Stimulated activated CD8-positive, alpha-beta memory T cell treated with anti-CD3 and anti-CD28 coated beads, Interleukin-7, amount 100 ng/mL, for 4 hours (primary cell): ENCODE measurements around the gene ELMO1.
A peak's percentile ranks its signal among the peaks of the same experiment; 100 is the strongest.

Source experiments
- DNase-seq, 2 donors: peaks; one replicate each; pipeline ENCODE4 v3.0.0-alpha.2; 2020; ENCODE audit warnings: low read depth in 2 of 2

ELMO1 gene

GRCh38 chr7:37346761-37347160 is 101.9 kb downstream of the ELMO1 start:
- DNase-seq, result no peak

GRCh38 chr7:37344886-37345579 is 103.6 kb downstream of the ELMO1 start:
- no peak for DNase-seq

GRCh38 chr7:37342688-37343471 is 105.8 kb downstream of the ELMO1 start:
- DNase-seq, result peak; percentile 53 to 56

- DNase-seq, result no peak
These were observed 106.4 kb downstream of the ELMO1 start for GRCh38 chr7:37342176-37342687.

GRCh38 chr7:37341033-37341630 is 107.5 kb downstream of the ELMO1 start:
- DNase-seq, result no peak

- DNase-seq, result no peak
These were observed 109.7 kb downstream of the ELMO1 start for GRCh38 chr7:37338966-37339365.

GRCh38 chr7:37337522-37337921 is 111.1 kb downstream of the ELMO1 start:
- DNase-seq, result no peak

GRCh38 chr7:37336259-37336658 is 112.4 kb downstream of the ELMO1 start:
- DNase-seq, result no peak

GRCh38 chr7:37333075-37333474 is 115.6 kb downstream of the ELMO1 start:
- DNase-seq, result no peak

- no peak for DNase-seq
These were observed 116.2 kb downstream of the ELMO1 start for GRCh38 chr7:37332243-37333016.

GRCh38 chr7:37330775-37331174 is 117.9 kb downstream of the ELMO1 start:
- DNase-seq, result no peak

- no peak for DNase-seq
These were observed 118.7 kb downstream of the ELMO1 start for GRCh38 chr7:37329940-37330339.

GRCh38 chr7:37327288-37327687 is 121.4 kb downstream of the ELMO1 start:
- DNase-seq, result no peak

GRCh38 chr7:37323966-37324365 is 124.7 kb downstream of the ELMO1 start:
- no peak for DNase-seq

GRCh38 chr7:37322831-37323230 is 125.8 kb downstream of the ELMO1 start:
- no peak for DNase-seq

- no peak for DNase-seq
These were observed 127.7 kb downstream of the ELMO1 start for GRCh38 chr7:37320848-37321468.

- DNase-seq, result no peak
These were observed 128.4 kb downstream of the ELMO1 start for GRCh38 chr7:37320140-37320847.

- no peak for DNase-seq
These were observed 130.1 kb downstream of the ELMO1 start for GRCh38 chr7:37318541-37318940.

- DNase-seq, result no peak
These were observed 132.6 kb downstream of the ELMO1 start for GRCh38 chr7:37315772-37316715.

GRCh38 chr7:37312608-37313007 is 136.1 kb downstream of the ELMO1 start:
- DNase-seq, result no peak
